Gastroesophageal sphincter (tissue), 4 donors: ENCODE results near the gene NHLRC3. TPM values are rescaled to one million over a fixed set of nuclear protein-coding genes. Genes with fewer than 3 reads are reported as not detected.

Experiments
- ATAC-seq: fragments of 150-250 bp; one replicate; pipeline ENCODE4 v1.9.1; 2016; ENCODE audit warnings: mild to moderate bottlenecking, moderate library complexity
- H3K27ac ChIP-seq, 4 donors: fragments of 200-600 bp; sonication (generic) in 3 of 4; 1 replicate in 3 of 4; 2 replicates in 1 of 4; pipeline ENCODE4 v1.5.1; 2016 to 2019
- H3K27me3 ChIP-seq: fragments of 200-600 bp; sonication (generic); one replicate; pipeline ENCODE4 v1.5.1; 2019
- H3K36me3 ChIP-seq, 2 donors: fragments of 200-600 bp; sonication (generic); one replicate each; pipeline ENCODE4 v1.5.1; 2019; ENCODE audit warnings: control low read depth in 1 of 2
- H3K4me1 ChIP-seq, 3 donors: fragments of 200-600 bp; sonication (generic); 1 replicate in 2 of 3; 2 replicates in 1 of 3; pipeline ENCODE4 v1.5.1; 2016 to 2019; ENCODE audit warnings: control low read depth in 2 of 3
- H3K4me3 ChIP-seq, 2 donors: fragments of 200-600 bp; sonication (generic); one replicate each; pipeline ENCODE4 v1.5.1; 2019; ENCODE audit warnings: mild to moderate bottlenecking in 1 of 2, moderate library complexity in 1 of 2
- H3K9me3 ChIP-seq, 3 donors: fragments of 200-600 bp; sonication (generic); one replicate each; pipeline ENCODE4 v1.5.1; 2017 to 2019; ENCODE audit warnings: control low read depth in 2 of 3
- EP300 ChIP-seq: sonication (generic); formaldehyde crosslinking; IDR thresholded peaks from one replicate; pipeline ENCODE4 v1.6.1; 2017; ENCODE audit warnings: antibody characterized with exemption, mild to moderate bottlenecking
- POLR2A ChIP-seq, 2 donors: fragments of 450-650 bp; IDR thresholded peaks; one replicate each; pipeline ENCODE4 v1.6.1; 2017; ENCODE audit warnings: antibody characterized with exemption in 2 of 2, mild to moderate bottlenecking in 2 of 2, moderate library complexity in 1 of 2
- POLR2AphosphoS5 ChIP-seq: sonication (generic); formaldehyde crosslinking; IDR thresholded peaks from one replicate; pipeline ENCODE4 v1.6.1; 2017; ENCODE audit warnings: antibody characterized with exemption
- WGBS, 2 donors: methylation state at CpG; one replicate each; pipeline ENCODE4 v1.1.5; 2018; ENCODE audit warnings: low coverage in 1 of 2; 5-methylcytosine and 5-hydroxymethylcytosine counted together
- total RNA-seq, 4 donors: library from RNA; depleted of rRNA; stranded (reverse); fragments of >200 nt; gene quantifications; one replicate each; pipeline ENCODE4 v1.1.0, GENCODE V29; 2016
- TF ChIP-seq, protein P1 (sequence below), 4 experiments: fragments of 200-600 bp in 2 of 4; fragments of 450-650 bp in 2 of 4; sonication (generic) in 1 of 4; IDR thresholded peaks; one replicate each; pipeline ENCODE4 v1.5.1; 2017 to 2019; ENCODE audit warnings: antibody characterized with exemption in 4 of 4, mild to moderate bottlenecking in 2 of 4, moderate library complexity in 2 of 4

Gene NHLRC3
- total RNA-seq, 4 donors from 2014 or later = 9.9 to 20.1 (median 14.5) TPM

GRCh38 chr13:39049274-39049673 lies 11.0 kb downstream of the NHLRC3 start:
- H3K4me1 ChIP-seq = no peaks in the 10 kb centered on the region
- no peak for TF ChIP-seq EP300
- TF ChIP-seq POLR2A (IDR thresholded peaks at IDR 0.05) = no peak
- TF ChIP-seq POLR2AphosphoS5 = no peak
- TF ChIP-seq, protein P1, sequence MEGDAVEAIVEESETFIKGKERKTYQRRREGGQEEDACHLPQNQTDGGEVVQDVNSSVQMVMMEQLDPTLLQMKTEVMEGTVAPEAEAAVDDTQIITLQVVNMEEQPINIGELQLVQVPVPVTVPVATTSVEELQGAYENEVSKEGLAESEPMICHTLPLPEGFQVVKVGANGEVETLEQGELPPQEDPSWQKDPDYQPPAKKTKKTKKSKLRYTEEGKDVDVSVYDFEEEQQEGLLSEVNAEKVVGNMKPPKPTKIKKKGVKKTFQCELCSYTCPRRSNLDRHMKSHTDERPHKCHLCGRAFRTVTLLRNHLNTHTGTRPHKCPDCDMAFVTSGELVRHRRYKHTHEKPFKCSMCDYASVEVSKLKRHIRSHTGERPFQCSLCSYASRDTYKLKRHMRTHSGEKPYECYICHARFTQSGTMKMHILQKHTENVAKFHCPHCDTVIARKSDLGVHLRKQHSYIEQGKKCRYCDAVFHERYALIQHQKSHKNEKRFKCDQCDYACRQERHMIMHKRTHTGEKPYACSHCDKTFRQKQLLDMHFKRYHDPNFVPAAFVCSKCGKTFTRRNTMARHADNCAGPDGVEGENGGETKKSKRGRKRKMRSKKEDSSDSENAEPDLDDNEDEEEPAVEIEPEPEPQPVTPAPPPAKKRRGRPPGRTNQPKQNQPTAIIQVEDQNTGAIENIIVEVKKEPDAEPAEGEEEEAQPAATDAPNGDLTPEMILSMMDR (IDR thresholded peaks at IDR 0.05) = no peak
- H3K27ac ChIP-seq = no peak overlapping the region
- ATAC-seq = no peak
- WGBS, 2 donors = 81 to 86% methylated on average over 2 of the region's 3 CpGs
- no peaks in the 10 kb centered on the region for H3K9me3 ChIP-seq
- no peak overlapping the region for H3K4me3 ChIP-seq
- peaks cover 0 to 50% of the 10 kb centered on the region in 2 donors for H3K36me3 ChIP-seq
- H3K27me3 ChIP-seq = no peaks in the 10 kb centered on the region

DNA sequence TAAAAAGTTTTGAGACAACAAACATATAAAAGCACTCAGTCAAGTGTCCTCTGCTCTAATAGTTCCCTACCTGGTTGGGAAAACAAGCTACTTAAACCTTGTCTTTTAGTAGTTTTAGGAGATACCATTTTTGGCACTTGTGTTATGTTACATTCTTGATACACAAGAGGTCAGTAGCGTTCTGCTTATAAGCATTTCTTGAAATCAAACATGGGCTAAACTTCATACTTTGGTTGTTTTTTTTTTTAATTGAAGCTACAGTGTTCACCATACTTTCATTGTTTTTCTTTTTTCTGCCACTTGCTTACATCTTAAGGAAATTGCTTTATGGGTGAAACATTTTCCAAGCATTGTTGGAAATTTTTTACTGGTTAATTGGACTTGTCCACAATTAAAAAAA lies 12.9 kb downstream of the NHLRC3 start:
- Histone ChIP-seq H3K9me3 (no peaks in the 10 kb centered on the region), H3K36me3 (peaks cover 0 to 34% of the 10 kb centered on the region in 2 donors), H3K4me1 (no peaks in the 10 kb centered on the region), H3K4me3 (peak overlapping the region in 1 of 2 donors; percentile 39), H3K27me3 (no peaks in the 10 kb centered on the region), H3K27ac (peak overlapping the region in 1 of 4 donors; percentile 50)
- no peak for TF ChIP-seq EP300
- TF ChIP-seq, protein P1 (IDR thresholded peaks at IDR 0.05) = peak in 2 of 4 experiments; percentile 12 to 27
- no peak for TF ChIP-seq POLR2A (IDR thresholded peaks at IDR 0.05)
- ATAC-seq = no peak
- 22 to 35% methylated on average over 1 of the region's 1 CpG for WGBS, 2 donors

- Histone ChIP-seq H3K27me3 (no peaks in the 10 kb centered on the region), H3K36me3 (peaks cover 0 to 27% of the 10 kb centered on the region in 2 donors), H3K9me3 (no peaks in the 10 kb centered on the region), H3K4me1 (no peaks in the 10 kb centered on the region), H3K4me3 (no peak overlapping the region), H3K27ac (no peak overlapping the region)
- ATAC-seq = no peak
- TF ChIP-seq, protein P1 (IDR thresholded peaks at IDR 0.05) = no peak
- TF ChIP-seq POLR2AphosphoS5 = no peak
- TF ChIP-seq POLR2A (IDR thresholded peaks at IDR 0.05) = no peak
- TF ChIP-seq EP300 = no peak
- WGBS, 2 donors = 76 to 100% methylated on average over 1 to 4 of the region's 6 CpGs
Measured at GRCh38 chr13:39052944-39053343, 14.7 kb downstream of the NHLRC3 start.

DNA sequence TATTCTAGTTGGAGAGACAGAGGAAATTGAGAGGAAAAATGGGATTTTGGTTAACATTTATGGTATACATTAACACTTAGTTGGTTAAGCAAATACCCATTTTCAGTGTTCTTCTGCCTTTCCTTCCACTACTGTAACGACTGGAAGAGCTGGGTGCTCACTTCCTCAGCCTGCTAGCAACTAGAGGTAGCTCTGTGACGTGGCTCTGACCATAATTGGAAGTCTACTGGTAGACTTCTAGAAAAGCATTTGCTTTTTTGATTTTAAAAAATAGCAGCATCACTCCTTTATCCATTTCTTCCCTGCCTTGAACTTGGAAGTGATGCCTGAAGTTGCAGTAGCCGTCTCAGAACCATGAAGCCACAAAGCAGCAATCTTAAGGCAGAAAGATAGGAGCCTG lies 15.9 kb downstream of the NHLRC3 start:
- H3K27ac ChIP-seq = no peak overlapping the region
- H3K27me3 ChIP-seq = no peaks in the 10 kb centered on the region
- H3K36me3 ChIP-seq = peaks cover 0 to 20% of the 10 kb centered on the region in 2 donors
- WGBS, 2 donors = 63 to 76% methylated on average over 1 to 3 of the region's 3 CpGs
- no peak overlapping the region for H3K4me3 ChIP-seq
- no peak for TF ChIP-seq EP300
- no peak for TF ChIP-seq POLR2A (IDR thresholded peaks at IDR 0.05)
- TF ChIP-seq POLR2AphosphoS5 = no peak
- TF ChIP-seq, protein P1 (IDR thresholded peaks at IDR 0.05) = no peak
- no peaks in the 10 kb centered on the region for H3K9me3 ChIP-seq
- no peaks in the 10 kb centered on the region for H3K4me1 ChIP-seq
- ATAC-seq = no peak

DNA sequence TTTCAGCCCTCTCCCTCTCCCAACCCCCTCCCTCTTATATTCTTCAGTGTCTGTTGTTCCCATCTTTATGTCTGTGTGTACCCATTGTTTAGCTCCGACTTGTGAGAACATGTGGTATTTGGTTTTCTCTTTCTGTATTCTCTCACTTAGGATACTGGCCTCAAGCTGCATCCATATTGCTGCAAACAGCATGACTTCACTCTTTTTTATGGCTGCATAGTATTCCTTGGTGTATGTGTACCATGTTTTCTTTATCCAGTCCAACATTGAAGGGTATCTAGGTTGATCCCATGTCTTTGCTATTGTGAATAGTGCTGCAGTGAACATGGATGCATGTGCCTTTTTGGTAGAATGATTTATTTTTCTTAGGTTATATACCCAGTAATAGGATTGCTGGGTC lies 17.8 kb downstream of the NHLRC3 start:
- Histone ChIP-seq H3K4me3 (no peak overlapping the region), H3K9me3 (no peaks in the 10 kb centered on the region), H3K27ac (no peak overlapping the region), H3K36me3 (peaks cover 0 to 20% of the 10 kb centered on the region in 2 donors), H3K4me1 (no peaks in the 10 kb centered on the region), H3K27me3 (no peaks in the 10 kb centered on the region)
- TF ChIP-seq, protein P1 (IDR thresholded peaks at IDR 0.05) = no peak
- TF ChIP-seq POLR2AphosphoS5 = no peak
- TF ChIP-seq EP300 = no peak
- TF ChIP-seq POLR2A (IDR thresholded peaks at IDR 0.05) = no peak
- 92 to 100% methylated on average over 1 of the region's 1 CpG for WGBS, 2 donors
- ATAC-seq = no peak
